NOMO-1 (cell line): ENCODE results near the gene RXFP4.
"Not testable (repeated sequence)": the region's sequence is repeated elsewhere in the genome, so short reads cannot be mapped to it uniquely, and the experiment has no call there.

Experiments used
- DNase-seq, 2 experiments: peaks; one replicate each; lab custom pipeline; 2025; ENCODE audit not compliant: unreplicated experiment in 2 of 2; lab: John Stamatoyannopoulos, UW

Gene RXFP4

DNA sequence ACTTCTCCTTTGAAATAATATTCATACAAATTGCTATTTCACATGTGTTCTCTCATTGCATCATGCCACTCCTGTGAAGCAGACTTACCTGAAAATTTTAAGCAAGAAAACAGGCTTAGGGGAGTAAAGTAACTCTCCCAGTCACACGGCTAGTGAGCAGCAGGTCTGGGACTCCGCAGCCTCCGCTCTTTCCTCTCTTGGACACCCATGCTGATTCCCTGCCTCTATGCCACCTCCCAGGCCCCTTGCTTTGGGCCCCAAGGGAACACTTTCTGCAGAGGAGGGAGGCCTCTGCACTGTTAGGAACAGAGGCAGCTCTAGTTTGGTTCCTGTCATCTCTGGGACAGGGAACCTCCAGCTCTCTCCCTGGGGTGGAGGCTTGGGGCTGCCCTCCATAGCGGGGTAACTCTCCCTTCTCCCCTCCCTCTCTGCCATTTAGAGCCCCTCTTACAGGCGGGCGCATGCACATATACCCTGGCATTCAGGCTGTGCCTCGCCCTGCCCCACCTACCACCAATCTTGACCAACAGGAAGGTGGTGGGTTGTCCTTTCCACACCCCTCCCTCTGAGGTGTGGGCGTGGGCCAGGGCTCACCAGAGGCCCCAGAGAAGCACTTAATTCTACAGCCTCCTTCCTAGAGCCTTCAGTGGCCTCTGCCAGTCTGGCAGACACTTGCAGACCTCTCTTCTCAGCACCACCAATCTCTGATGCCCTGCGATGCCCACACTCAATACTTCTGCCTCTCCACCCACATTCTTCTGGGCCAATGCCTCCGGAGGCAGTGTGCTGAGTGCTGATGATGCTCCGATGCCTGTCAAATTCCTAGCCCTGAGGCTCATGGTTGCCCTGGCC is at the start of gene RXFP4:
Gene RXFP4 (plus strand): TSS at position 646 of the 852 bp plus-strand sequence. CDS start 72 bp downstream, at position 718.
- peak; percentile 52 to 65 for DNase-seq

GRCh38 chr1:155892796-155893195 is 48.6 kb upstream of the RXFP4 start:
- no peak for DNase-seq

DNA sequence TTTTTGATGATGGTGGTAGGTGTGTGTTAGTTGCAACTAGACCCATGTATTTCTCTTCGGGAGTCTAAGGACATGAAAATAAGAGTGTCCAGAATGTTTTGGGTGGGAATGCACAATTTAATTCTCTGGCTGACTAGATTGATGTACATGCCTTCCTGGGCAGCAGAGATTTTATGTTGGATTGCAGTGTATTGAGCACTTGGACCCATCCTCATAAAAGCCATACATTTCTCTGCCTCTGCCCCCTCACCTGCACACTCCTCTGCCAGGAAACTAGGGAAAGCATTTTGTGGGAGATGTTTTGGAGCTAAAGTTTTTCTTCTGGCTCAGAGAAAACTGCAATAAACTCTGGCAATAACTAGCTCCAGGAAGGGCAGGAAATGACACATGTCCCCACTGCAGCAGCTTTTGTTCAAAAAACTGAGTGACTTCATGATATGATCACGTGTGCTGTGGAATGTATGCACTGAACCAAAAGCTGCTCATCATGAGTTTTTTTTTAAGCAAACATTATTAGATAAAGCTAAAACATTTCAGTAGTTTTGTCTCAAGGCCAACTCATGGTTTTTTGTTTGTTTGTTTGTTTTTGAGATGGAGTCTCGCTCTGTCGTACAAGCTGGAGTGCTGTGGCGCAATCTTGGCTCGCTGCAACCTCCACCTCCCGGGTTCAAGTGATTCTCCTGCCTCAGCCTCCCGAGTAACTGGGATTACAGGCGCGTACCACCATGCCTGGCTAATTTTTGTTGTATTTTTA is 47.9 kb upstream of the RXFP4 start:
- peak in 1 of 2 experiments; percentile 30 for DNase-seq

DNA sequence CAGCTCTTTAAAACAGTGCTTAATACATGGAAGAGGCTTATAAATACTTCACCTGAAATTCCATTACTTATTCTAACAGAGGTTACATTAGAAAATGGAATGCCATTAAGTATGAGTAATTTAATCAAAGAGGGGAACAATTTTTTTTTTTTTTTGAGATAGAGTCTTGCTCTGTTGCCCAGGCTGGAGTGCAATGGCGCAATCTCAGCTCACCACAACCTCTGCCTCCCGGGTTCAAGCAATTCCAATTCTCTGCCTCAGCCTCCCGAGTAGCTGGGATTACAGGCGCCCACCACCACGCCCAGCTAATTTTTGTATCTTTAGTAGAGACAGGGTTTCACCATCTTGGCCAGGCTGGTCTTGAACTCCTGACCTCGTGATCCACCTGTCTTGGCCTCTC is 45.8 kb upstream of the RXFP4 start:
- not testable (repeated sequence) for DNase-seq

GRCh38 chr1:155896476-155896875 is 45.0 kb upstream of the RXFP4 start:
- not testable (repeated sequence) for DNase-seq

DNA sequence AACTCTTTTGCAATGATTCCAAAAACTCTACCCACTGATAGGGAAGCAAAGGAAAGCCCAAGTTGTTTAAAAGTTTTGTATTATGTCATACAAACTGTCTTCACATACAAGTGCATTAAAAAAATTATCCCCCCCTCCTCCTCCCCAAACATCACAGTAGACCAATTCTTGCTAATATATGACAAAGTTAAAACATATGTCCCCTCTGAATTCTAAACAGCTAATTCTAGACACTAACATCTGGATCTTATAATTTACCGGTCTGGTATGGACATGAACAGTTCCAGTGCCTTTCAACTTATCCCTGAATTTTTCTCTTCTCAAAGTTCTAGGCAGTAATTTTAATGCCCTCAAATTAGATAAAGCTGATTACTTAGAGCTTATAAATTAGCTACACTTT is 43.7 kb upstream of the RXFP4 start:
- DNase-seq, result no peak

GRCh38 chr1:155898888-155899287 is 42.5 kb upstream of the RXFP4 start:
- no peak for DNase-seq

GRCh38 chr1:155899683-155900082 is 41.8 kb upstream of the RXFP4 start:
- no peak for DNase-seq

DNA sequence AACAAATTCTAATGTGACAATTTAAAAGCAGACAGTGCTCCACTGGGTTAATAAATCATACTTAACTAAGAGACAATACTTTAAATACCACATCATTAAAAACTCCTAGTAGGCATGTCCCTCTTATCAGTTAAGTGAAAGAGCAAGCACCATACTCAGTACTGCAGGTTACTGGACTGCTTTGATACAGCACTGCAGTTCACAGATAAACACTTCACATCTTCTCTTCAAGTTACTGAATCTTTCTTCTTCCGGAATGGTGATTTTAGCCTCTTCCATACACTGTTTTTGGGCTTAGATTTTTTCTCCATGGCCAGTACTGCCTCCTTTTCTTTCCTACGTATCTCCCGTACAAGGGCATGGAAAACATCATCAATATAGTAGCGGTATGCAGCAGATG is 41.3 kb upstream of the RXFP4 start:
- DNase-seq, result no peak

DNA sequence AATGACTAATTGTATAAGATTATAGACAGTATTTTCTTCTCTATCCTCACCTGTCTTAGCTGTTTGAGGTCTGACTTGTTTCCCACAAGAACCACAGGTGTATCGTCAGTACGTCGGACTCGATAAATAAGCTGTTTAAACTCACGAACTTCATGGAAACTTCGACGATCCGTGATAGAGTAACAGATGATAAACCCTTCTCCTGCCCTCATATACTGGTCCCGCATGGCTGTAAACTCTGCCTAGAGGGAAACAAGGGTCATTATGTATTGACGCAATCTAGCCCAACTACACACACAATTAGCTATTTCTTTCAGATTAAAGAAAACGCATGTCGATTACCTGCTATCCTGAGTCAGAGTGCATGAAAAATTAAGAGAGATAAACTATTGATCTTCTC is 37.2 kb upstream of the RXFP4 start:
- DNase-seq, result no peak

DNA sequence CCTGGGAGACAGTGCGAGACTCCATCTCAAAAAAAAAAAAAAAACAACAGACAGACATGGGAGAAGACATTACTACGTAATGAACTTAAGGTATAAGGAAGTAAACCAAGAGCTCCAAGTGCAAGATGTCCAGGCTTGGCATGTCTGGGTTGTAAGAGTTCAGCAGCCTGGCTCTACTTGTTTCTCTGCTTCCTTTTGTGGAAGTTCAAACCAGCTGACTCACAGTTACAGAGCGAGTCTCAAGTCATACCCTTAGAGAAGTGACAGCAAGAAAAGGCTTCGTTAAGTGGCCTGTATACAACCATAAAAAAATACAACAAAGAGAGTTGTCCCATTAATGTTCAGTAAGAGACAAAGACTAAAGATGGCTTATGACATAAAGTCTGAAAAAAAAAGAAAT is 31.5 kb upstream of the RXFP4 start:
- DNase-seq, result peak; percentile 53 to 84

DNA sequence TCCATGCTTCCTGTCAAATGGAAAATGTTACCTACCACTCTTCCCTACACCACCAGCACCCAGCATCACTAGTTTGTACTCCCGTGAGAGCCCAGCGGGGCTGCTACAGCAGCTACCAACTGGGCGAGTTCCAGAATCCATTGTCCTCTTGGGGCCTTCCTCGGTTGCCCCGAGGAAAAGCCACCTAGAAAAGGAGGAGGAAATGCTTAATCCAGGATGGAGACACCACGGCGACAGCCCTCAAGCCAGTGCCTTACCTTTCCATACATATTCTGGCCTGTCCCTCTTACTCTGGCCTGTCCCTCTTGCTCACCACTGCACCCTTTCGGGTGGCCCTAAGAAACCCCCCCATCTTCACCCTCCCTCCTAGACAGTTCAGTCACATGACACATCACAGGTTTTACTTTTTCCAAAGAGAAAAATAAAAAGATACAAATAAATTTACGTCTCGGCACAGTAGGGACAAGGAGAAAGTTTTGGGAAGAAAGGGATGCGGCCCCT is 30.8 kb upstream of the RXFP4 start:
- peak in 1 of 2 experiments; percentile 15 for DNase-seq

DNA sequence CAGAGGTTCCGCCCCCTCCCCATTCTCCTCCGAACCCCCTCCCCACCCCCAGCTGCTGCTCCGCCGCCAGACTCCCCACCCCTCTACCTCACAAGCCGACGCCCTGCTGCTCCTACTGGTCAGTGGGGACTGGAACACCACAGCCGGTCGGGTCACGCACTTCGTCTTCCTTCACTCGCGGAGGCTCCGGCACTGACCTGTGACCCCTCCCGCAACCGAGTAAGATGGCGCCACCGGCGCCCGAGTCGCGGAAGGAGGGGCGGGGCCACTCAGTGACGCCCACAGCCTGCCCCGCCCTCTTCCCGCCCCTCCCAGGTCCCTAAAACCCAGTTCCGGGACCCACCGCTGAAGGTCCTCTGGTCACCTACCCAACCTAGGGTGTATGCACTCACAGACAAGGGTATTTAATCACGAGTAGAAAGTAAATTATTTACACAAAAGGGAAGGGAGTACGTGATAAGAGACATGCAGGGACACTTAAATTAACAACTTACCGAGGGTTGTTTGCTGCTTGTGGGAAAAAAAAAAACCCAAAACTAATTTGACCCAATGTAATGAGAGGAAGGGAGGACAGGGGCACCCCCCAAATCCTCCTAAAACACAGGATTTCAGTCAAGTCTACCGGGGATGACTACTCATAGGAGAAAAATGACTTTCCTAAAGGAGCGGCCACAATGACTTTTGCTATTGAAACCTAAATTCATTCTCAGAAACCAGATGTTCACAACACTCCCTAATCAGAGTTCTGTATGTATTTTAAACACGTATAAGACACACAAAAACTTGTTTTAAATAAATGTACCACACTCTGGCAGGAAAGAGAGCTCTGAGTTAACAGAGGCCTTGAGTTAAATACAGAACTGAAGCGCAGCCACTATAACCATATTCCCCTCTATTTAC is 30.0 kb upstream of the RXFP4 start, which contains the start of gene RIT1:
Gene RIT1 (minus strand): TSS at position 194 of the 900 bp plus-strand sequence. CDS start 588 bp downstream, outside the sequence.
- peak; percentile 66 to 78 for DNase-seq

- no peak for DNase-seq
Observed at GRCh38 chr1:155912056-155912536, 29.3 kb upstream of the RXFP4 start.

- DNase-seq, result no peak
Observed at GRCh38 chr1:155913969-155914757, 27.3 kb upstream of the RXFP4 start.

GRCh38 chr1:155918660-155919059 is 22.8 kb upstream of the RXFP4 start:
- DNase-seq, result no peak

GRCh38 chr1:155919801-155920200 is 21.6 kb upstream of the RXFP4 start:
- DNase-seq, result no peak

- DNase-seq, result no peak
Observed at GRCh38 chr1:155920717-155921116, 20.7 kb upstream of the RXFP4 start.

- no peak for DNase-seq
Observed at GRCh38 chr1:155925506-155925905, 15.9 kb upstream of the RXFP4 start.

DNA sequence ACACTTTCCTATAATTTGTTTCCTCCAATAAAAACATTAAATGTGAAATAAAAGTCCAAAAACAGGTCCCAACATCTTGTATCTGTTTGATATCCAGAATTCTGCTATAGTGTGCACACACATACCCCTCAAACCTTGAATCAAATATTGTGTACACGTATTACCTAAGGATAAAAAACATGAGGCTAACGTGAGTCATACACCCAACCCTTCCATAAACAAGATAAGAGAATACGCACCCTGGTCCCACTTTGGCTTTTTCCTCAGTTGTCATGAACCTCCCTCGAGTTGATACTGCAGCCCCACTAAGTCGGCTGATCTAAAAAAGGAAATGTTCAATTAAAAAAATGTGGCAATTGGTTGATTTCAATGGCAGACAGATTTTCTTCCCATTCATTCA is 12.4 kb upstream of the RXFP4 start:
- no peak for DNase-seq
